Measurements from ENCODE around the gene ACO1.

ACO1 gene

DNA sequence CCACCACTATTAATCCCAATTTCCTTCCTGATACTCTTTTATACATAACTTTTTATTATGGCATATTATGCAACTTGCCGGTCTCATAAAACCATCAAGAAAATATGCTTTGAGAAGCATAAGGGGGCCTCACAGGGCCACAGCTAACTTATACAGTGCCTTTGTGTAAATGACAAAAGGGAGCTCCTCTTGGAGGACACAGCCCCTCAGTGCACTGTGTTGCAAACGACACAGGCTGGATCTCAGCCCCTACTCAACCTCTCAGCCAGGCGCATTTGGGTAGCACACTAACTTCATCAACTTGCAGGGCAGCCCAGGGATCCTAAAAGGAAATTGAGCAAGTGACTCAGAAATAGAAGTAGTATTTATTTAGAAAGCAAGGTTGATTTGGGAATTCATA is 106.2 kb downstream of the ACO1 start:
- DNase-seq (ENCODE audit: low read depth) = no peak

GRCh38 chr9:32497921-32498320 is 113.5 kb downstream of the ACO1 start:
- DNase-seq (ENCODE audit: low read depth) = no peak

- DNase-seq (ENCODE audit: low read depth) = no peak
These were observed 116.3 kb downstream of the ACO1 start for GRCh38 chr9:32500768-32501167.

- no peak for DNase-seq (ENCODE audit: low read depth)
These were observed 117.4 kb downstream of the ACO1 start for GRCh38 chr9:32501868-32502267.

- peak; percentile 38 for DNase-seq (ENCODE audit: low read depth)
These were observed 118.0 kb downstream of the ACO1 start for GRCh38 chr9:32502464-32502863.

DNA sequence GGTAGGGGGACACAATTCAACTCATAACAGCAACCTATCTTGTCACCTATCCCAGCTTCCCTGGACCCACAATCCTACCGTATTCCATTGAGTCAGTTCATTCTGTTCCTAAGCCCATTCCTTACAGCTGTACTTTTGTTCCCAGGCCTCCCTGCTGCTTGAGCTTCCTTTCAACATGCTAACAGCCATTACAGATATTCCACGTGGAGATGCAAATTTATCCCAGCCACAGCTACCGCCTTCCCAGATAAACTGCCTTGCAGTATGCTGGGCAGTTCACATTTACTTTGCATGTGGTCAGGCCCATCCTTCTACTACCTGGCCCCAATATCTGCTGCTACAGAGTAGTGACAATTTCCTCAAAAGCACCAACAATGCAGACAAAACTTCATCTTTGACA is 118.6 kb downstream of the ACO1 start:
- DNase-seq (ENCODE audit: low read depth) = no peak

All from stromal cell of bone marrow (primary cell).